Adrenal gland (tissue), 5 donors: ENCODE measurements around the gene CDH18.

Experiments used
- CTCF ChIP-seq, 6 experiments: fragments of 450-650 bp in 4 of 6; fragments of 200-600 bp in 2 of 6; sonication (generic) in 1 of 6; IDR thresholded peaks; 1 replicate in 5 of 6; 2 replicates in 1 of 6; pipeline versions ENCODE4 v1.5.1 to v1.8.0; 2016 to 2021; ENCODE audit warnings: antibody characterized with exemption in 6 of 6, mild to moderate bottlenecking in 2 of 6, moderate library complexity in 1 of 6
- POLR2A ChIP-seq, 2 donors: fragments of 450-650 bp; IDR thresholded peaks; one replicate each; pipeline ENCODE4 v1.6.1; 2017; ENCODE audit warnings: antibody characterized with exemption in 2 of 2, mild to moderate bottlenecking in 2 of 2, moderate library complexity in 1 of 2
- donor health status: DM: no; HTN: no; CAD: no.

DNA sequence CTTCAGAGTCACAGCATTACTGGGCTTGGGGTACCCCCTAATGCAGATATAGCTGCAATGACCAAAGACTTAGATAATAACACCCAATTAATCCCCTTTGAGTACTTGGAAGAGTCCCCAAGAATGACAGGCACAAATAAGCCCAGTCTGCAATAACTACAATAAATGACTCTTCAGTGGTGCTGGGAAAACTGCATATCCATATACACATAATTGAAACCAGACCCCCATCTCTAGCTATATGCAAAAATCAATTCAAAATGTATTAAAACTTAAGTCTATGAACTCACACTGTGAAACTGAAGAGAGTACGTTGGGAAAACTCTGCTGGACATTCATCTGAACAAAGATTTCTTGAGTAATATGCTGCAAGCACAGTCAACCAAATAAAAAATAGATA lies 422.5 kb downstream of the CDH18 start:
- TF ChIP-seq POLR2A (IDR thresholded peaks at IDR 0.05), result no peak
- no peak for TF ChIP-seq CTCF (IDR thresholded peaks at IDR 0.05)
